Ectodermal cell (in vitro differentiated cells): ENCODE measurements around the gene ABHD10.
A peak's percentile ranks its signal among the peaks of the same experiment; 100 is the strongest.

ENCODE experiments used
- H3K27ac ChIP-seq: 2 replicates; pipeline ENCODE4 v1.7.0; 2013; ENCODE audit warnings: mild to moderate bottlenecking, low read depth, low read length; ENCODE audit not compliant: insufficient read depth, poor library complexity, severe bottlenecking
- H3K27me3 ChIP-seq: 2 replicates; pipeline ENCODE4 v1.7.0; 2013; ENCODE audit warnings: mild to moderate bottlenecking, low read length; ENCODE audit not compliant: insufficient read depth, control insufficient read depth, poor library complexity, severe bottlenecking
- H3K36me3 ChIP-seq: one replicate; pipeline ENCODE4 v1.7.0; 2013; ENCODE audit warnings: low read length; ENCODE audit not compliant: control insufficient read depth, insufficient read depth
- H3K4me1 ChIP-seq: one replicate; pipeline ENCODE4 v1.7.0; 2013; ENCODE audit warnings: low read length; ENCODE audit not compliant: control insufficient read depth, insufficient read depth
- H3K4me3 ChIP-seq: 2 replicates; pipeline ENCODE4 v1.7.0; 2013; ENCODE audit warnings: low read depth, low read length, control low read depth; ENCODE audit not compliant: insufficient read depth
- H3K9me3 ChIP-seq: 2 replicates; pipeline ENCODE4 v1.7.0; 2013; ENCODE audit warnings: mild to moderate bottlenecking, low read length, moderate library complexity; ENCODE audit not compliant: control insufficient read depth
- WGBS, 2 experiments: methylation state at CpG; one replicate each; pipeline ENCODE4 v1.1.7; 2013; ENCODE audit warnings: missing lambda C conversion rate in 2 of 2; 5-methylcytosine and 5-hydroxymethylcytosine counted together

The ABHD10 gene

GRCh38 chr3:111979434-111980038 is 710 bp downstream of the ABHD10 start:
- Histone ChIP-seq H3K9me3 (no peaks in the 10 kb centered on the region), H3K27me3 (no peaks in the 10 kb centered on the region), H3K27ac (no peak overlapping the region), H3K36me3 (no peaks in the 10 kb centered on the region), H3K4me1 (peaks cover 9% of the 10 kb centered on the region), H3K4me3 (peak overlapping the region; percentile 72)
- 14 to 20% methylated on average over 3 to 4 of the region's 5 CpGs for WGBS, 2 experiments

DNA sequence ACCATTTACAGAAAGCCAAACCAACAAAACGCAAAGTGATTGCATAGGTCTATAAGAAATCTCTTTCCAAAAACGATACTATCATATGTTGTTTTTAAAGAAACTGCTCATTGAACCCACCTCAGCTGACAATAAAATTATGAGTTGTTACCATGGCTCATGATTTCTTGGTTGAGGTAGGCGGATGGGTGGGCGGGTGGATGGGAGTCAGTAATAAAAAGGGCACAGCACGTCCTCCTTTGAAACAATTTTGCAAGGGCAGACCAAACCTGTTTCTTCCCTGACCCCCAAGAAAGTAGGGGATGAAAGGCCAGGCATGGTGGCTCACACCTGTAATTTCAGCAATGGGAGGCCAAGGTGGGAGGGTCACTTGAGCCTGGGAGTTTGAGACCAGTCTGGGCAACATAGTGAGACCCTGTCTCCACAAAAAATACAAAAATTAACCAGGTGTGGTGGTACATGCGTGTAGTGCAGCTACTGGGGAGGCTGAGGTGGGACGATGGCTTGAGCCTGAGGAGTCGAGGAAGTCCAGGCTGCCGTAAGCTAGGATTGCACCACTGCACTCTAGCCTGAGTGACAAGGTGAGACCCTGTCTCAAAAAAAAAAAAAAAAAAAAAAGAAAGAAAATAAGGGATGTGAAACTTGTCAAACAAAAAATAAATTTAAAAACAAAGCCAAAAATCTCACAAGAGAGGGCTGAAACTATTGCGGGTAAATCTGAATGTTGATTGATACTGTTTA is 2.1 kb downstream of the ABHD10 start:
- H3K27ac ChIP-seq = no peak overlapping the region
- WGBS, 2 experiments = 91% methylated on average over 10 of the region's 10 CpGs
- H3K36me3 ChIP-seq = no peaks in the 10 kb centered on the region
- H3K27me3 ChIP-seq = no peaks in the 10 kb centered on the region
- no peaks in the 10 kb centered on the region for H3K9me3 ChIP-seq
- no peak overlapping the region for H3K4me3 ChIP-seq
- peaks cover 9% of the 10 kb centered on the region for H3K4me1 ChIP-seq

- Histone ChIP-seq H3K27ac (no peak overlapping the region), H3K4me1 (peaks cover 9% of the 10 kb centered on the region), H3K27me3 (no peaks in the 10 kb centered on the region), H3K9me3 (no peaks in the 10 kb centered on the region), H3K4me3 (no peak overlapping the region), H3K36me3 (no peaks in the 10 kb centered on the region)
- WGBS, 2 experiments = 95 to 97% methylated on average over 2 to 3 of the region's 3 CpGs
These were observed 2.6 kb downstream of the ABHD10 start for GRCh38 chr3:111981457-111981763.

GRCh38 chr3:111984636-111985298 is 5.9 kb downstream of the ABHD10 start:
- peaks cover 16% of the 10 kb centered on the region for H3K36me3 ChIP-seq
- 94% methylated on average over 2 of the region's 2 CpGs for WGBS, 2 experiments
- H3K4me1 ChIP-seq = peaks cover 9% of the 10 kb centered on the region
- H3K4me3 ChIP-seq = no peak overlapping the region
- H3K27me3 ChIP-seq = no peaks in the 10 kb centered on the region
- no peaks in the 10 kb centered on the region for H3K9me3 ChIP-seq
- no peak overlapping the region for H3K27ac ChIP-seq

DNA sequence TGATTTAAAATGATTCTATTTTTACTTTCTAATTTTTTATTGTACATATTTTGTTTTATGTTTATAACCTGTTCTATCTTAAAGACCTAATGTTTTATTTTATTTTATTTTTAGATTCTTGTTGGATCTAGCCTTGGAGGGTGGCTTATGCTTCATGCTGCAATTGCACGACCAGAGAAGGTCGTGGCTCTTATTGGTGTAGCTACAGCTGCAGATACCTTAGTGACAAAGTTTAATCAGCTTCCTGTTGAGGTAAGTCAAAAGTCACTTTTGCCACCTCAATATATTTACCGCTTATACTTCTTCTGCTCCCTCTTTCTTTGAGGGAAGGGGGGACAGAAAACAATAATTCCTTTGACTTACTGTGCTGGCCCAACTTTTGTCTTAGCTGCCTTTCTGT is 8.0 kb downstream of the ABHD10 start:
- H3K4me1 ChIP-seq = no peaks in the 10 kb centered on the region
- H3K36me3 ChIP-seq = peaks cover 20% of the 10 kb centered on the region
- 96 to 97% methylated on average over 3 of the region's 3 CpGs for WGBS, 2 experiments
- no peaks in the 10 kb centered on the region for H3K27me3 ChIP-seq
- H3K4me3 ChIP-seq = no peak overlapping the region
- H3K27ac ChIP-seq = no peak overlapping the region
- H3K9me3 ChIP-seq = no peaks in the 10 kb centered on the region

DNA sequence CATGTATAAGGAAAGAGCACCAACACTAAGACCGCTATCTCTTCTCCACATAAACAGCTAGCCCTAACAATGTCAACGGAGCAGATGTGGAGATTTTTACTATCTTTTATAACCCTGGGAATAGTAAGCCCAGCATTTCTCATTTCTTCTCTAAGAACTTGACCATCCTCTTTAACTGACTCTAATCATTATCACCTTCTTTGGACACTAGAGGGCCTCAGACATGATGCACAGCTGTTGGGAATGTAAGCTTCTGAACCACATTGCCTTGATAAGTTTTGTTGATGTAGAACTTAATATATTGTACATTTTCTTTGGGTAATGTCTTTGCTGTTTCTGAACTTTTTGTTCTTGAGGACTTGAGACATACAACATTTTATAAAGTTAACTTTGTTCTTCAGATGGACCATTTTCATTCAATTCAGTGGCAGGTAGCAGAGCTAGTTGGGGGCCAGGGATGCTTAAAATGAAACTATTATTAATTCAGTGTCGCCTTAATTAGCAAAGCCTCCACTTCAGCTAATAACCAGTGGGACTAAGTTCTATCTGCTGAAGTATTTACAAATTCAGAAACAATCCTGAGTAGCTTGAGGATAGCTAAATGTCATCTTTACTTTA is 10.3 kb downstream of the ABHD10 start:
- H3K27me3 ChIP-seq = no peaks in the 10 kb centered on the region
- no peak overlapping the region for H3K27ac ChIP-seq
- H3K4me3 ChIP-seq = no peak overlapping the region
- H3K36me3 ChIP-seq = peaks cover 23% of the 10 kb centered on the region
- no peaks in the 10 kb centered on the region for H3K9me3 ChIP-seq
- H3K4me1 ChIP-seq = peaks cover 10% of the 10 kb centered on the region
- 73 to 74% methylated on average over 3 of the region's 3 CpGs for WGBS, 2 experiments

DNA sequence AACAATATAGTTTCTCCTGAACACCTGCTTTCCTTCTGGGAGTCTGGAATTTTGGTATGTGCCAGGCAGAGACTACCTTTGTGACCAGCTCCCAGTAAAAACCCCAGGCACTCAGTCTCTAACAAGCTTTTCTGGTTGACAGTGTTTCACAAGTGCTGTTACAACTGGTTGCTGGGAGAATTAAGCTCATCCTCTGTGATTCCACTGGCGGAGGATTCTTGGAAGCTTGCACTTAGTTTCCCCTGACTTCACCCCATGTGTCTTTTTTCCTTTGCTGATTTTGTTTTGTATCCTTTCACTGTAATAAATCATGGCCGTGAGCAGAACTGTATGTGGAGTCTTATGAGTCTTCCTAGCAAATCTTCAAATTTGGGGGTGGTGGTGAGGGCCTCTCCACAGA is 14.2 kb downstream of the ABHD10 start:
- H3K27ac ChIP-seq = no peak overlapping the region
- peaks cover 21% of the 10 kb centered on the region for H3K4me1 ChIP-seq
- 85 to 87% methylated on average over 2 of the region's 2 CpGs for WGBS, 2 experiments
- peaks cover 10% of the 10 kb centered on the region for H3K36me3 ChIP-seq
- no peaks in the 10 kb centered on the region for H3K9me3 ChIP-seq
- H3K27me3 ChIP-seq = no peaks in the 10 kb centered on the region
- no peak overlapping the region for H3K4me3 ChIP-seq

GRCh38 chr3:111998636-111999483 is 20.0 kb downstream of the ABHD10 start, which contains the start of gene TAGLN3:
Gene TAGLN3, plus strand, starts transcription at chr3:111998922. Its CDS starts 501 bp downstream, at chr3:111999423.
- Histone ChIP-seq H3K36me3 (peaks cover 21% of the 10 kb centered on the region), H3K4me3 (peak within 1 kb of the TSS; percentile 68), H3K4me1 (peaks cover 47% of the 10 kb centered on the region), H3K27ac (peak within 1 kb of the TSS; percentile 96), H3K27me3 (peaks cover 15% of the 10 kb centered on the region), H3K9me3 (no peaks in the 10 kb centered on the region)
- 0% methylated on average over 30 of the region's 30 CpGs for WGBS, 2 experiments

- peaks cover 30% of the 10 kb centered on the region for H3K36me3 ChIP-seq
- H3K4me3 ChIP-seq = peak overlapping the region; percentile 68
- WGBS, 2 experiments = 8% methylated on average over 18 to 19 of the region's 19 CpGs
- peaks cover 54% of the 10 kb centered on the region for H3K4me1 ChIP-seq
- no peaks in the 10 kb centered on the region for H3K9me3 ChIP-seq
- H3K27me3 ChIP-seq = peaks cover 15% of the 10 kb centered on the region
- H3K27ac ChIP-seq = peak overlapping the region; percentile 96
These were observed 20.9 kb downstream of the ABHD10 start for GRCh38 chr3:111999484-112000324.
